ENCODE measurements around the gene HTR1E. TPM values are rescaled to one million over a fixed set of nuclear protein-coding genes. Genes with fewer than 3 reads are reported as not detected.

The HTR1E gene
- total RNA-seq, 1 experiment from 2014 or later: not detected

GRCh38 chr6:87012743-87013142 lies 75.4 kb downstream of the HTR1E start:
- TF ChIP-seq CTCF (conservative IDR thresholded peaks at IDR 0.05; ENCODE audit: low read depth, low read length) (no peak), EZH2 (IDR thresholded peaks at IDR 0.05; ENCODE audit: borderline replicate concordance, low read depth, low read length, poor library complexity, severe bottlenecking) (no peak)
- Histone ChIP-seq H3K4me3 (ENCODE audit: low read depth, low read length, poor library complexity, severe bottlenecking) (no peak overlapping the region), H3K27me3 (replicated peaks; ENCODE audit: insufficient read depth, low read depth, low read length, poor library complexity) (no peaks in the 10 kb centered on the region), H3K27ac (ENCODE audit: low read depth, low read length, poor library complexity, severe bottlenecking) (no peak overlapping the region), H3K9me3 (ENCODE audit: low read depth, low read length, poor library complexity, severe bottlenecking) (no peaks in the 10 kb centered on the region), H3K4me1 (ENCODE audit: insufficient read depth, low read length, poor library complexity, severe bottlenecking) (no peaks in the 10 kb centered on the region), H3K36me3 (ENCODE audit: insufficient read depth, low read length, poor library complexity, severe bottlenecking) (no peaks in the 10 kb centered on the region)
- no TSS peak for BruUV-seq (replicated peaks)
- DNase-seq (ENCODE audit: low spot score): no peak
- intact Hi-C loops (cut with micrococcal nuclease; ENCODE audit: unreplicated experiment): no loop called here
- CTCF ChIA-PET: no interaction called here
- POLR2A ChIA-PET (ENCODE audit: low non-redundant PET): no interaction called here

- no peak for DNase-seq (ENCODE audit: low spot score)
- CTCF ChIA-PET: interaction anchor here (0.6 kb wide), 1 partner anchor 80 kb away, joined by 3 read pairs; no protein-coding TSS in a partner anchor
Measured at GRCh38 chr6:87016772-87017171, 79.4 kb downstream of the HTR1E start.

GRCh38 chr6:87027021-87027420 lies 89.7 kb downstream of the HTR1E start:
- TF ChIP-seq CTCF (conservative IDR thresholded peaks at IDR 0.05; ENCODE audit: low read depth, low read length): no peak
- TF ChIP-seq EZH2 (IDR thresholded peaks at IDR 0.05; ENCODE audit: borderline replicate concordance, low read depth, low read length, poor library complexity, severe bottlenecking): no peak
- ChIA-PET CTCF (no interaction called here), POLR2A (ENCODE audit: low non-redundant PET) (no interaction called here)
- H3K27ac ChIP-seq (ENCODE audit: low read depth, low read length, poor library complexity, severe bottlenecking): no peak overlapping the region
- H3K27me3 ChIP-seq (replicated peaks; ENCODE audit: insufficient read depth, low read depth, low read length, poor library complexity): no peaks in the 10 kb centered on the region
- intact Hi-C loops (cut with micrococcal nuclease; ENCODE audit: unreplicated experiment): loop anchor here (5.0 to 10.0 kb wide), 2 partner anchors 1102 to 1270 kb away; no protein-coding TSS in a partner anchor
- H3K36me3 ChIP-seq (ENCODE audit: insufficient read depth, low read length, poor library complexity, severe bottlenecking): no peaks in the 10 kb centered on the region
- H3K4me3 ChIP-seq (ENCODE audit: low read depth, low read length, poor library complexity, severe bottlenecking): no peak overlapping the region
- BruUV-seq (replicated peaks): no TSS peak
- no peaks in the 10 kb centered on the region for H3K4me1 ChIP-seq (ENCODE audit: insufficient read depth, low read length, poor library complexity, severe bottlenecking)
- no peaks in the 10 kb centered on the region for H3K9me3 ChIP-seq (ENCODE audit: low read depth, low read length, poor library complexity, severe bottlenecking)
- no peak for DNase-seq (ENCODE audit: low spot score)

More at GRCh38 chr6:87016772-87017171, 79.4 kb downstream of the HTR1E start:
- H3K36me3 ChIP-seq (ENCODE audit: insufficient read depth, low read length, poor library complexity, severe bottlenecking): no peaks in the 10 kb centered on the region
- intact Hi-C loops (cut with micrococcal nuclease; ENCODE audit: unreplicated experiment): no loop called here
- H3K9me3 ChIP-seq (ENCODE audit: low read depth, low read length, poor library complexity, severe bottlenecking): no peaks in the 10 kb centered on the region
- no peaks in the 10 kb centered on the region for H3K27me3 ChIP-seq (replicated peaks; ENCODE audit: insufficient read depth, low read depth, low read length, poor library complexity)
- TF ChIP-seq EZH2 (IDR thresholded peaks at IDR 0.05; ENCODE audit: borderline replicate concordance, low read depth, low read length, poor library complexity, severe bottlenecking): no peak
- no peak for TF ChIP-seq CTCF (conservative IDR thresholded peaks at IDR 0.05; ENCODE audit: low read depth, low read length)
- no TSS peak for BruUV-seq (replicated peaks)
- no peak overlapping the region for H3K27ac ChIP-seq (ENCODE audit: low read depth, low read length, poor library complexity, severe bottlenecking)
- POLR2A ChIA-PET (ENCODE audit: low non-redundant PET): no interaction called here
- no peak overlapping the region for H3K4me3 ChIP-seq (ENCODE audit: low read depth, low read length, poor library complexity, severe bottlenecking)
- no peaks in the 10 kb centered on the region for H3K4me1 ChIP-seq (ENCODE audit: insufficient read depth, low read length, poor library complexity, severe bottlenecking)
